Neural progenitor cell (in vitro differentiated cells): Measurements from ENCODE around the gene CLDN20.

ENCODE experiments used
- CTCF ChIP-seq: fragments of 200-600 bp; sonication (generic); IDR thresholded peaks from 2 replicates; pipeline ENCODE4 v1.5.1; 2017; ENCODE audit warnings: antibody characterized with exemption, mild to moderate bottlenecking
- EZH2 ChIP-seq: fragments of 200-600 bp; sonication (generic); IDR thresholded peaks from 2 replicates; pipeline ENCODE4 v1.6.1; 2017; ENCODE audit warnings: antibody characterized with exemption, mild to moderate bottlenecking, moderate library complexity

DNA sequence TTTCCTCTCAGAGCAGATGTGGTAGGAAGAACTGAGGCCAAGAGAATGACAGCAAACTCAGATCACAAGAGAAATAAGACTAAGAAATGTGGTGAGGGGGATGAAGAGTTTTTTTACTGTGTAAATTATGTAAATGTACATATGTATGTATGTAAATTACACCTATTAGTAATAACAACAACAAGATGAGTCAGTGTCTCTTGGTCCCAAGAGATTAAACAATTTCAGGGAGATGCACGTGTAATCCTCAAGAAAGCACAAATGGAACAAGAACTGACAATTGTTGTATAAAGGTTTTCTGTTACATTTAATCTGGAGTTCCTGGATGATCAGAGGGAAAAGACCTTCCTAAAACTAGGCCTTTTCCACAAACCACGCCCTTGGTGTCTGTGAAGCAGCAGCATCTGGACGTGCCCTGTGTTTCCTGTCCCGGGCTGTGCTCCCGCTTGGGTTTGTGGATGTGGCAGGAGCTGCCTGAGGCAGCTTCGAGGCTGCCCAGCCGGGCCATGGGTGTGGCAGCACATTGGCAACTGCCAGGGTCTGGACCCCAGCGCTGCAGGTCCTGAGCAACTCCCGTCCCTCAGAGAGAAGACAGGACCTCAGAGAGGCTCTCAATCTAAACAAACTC lies 994 bp downstream of the CLDN20 start:
- TF ChIP-seq CTCF = no peak
- no peak for TF ChIP-seq EZH2
